Measurements from ENCODE around the gene PLA2G12B.
"Not testable (repeated sequence)": the region's sequence is repeated elsewhere in the genome, so short reads cannot be mapped to it uniquely, and the experiment has no call there.

The PLA2G12B gene

GRCh38 chr10:72932259-72933015, 22.2 kb downstream of the PLA2G12B start:
- DNase-seq: no peak

GRCh38 chr10:72930276-72930675, 24.3 kb downstream of the PLA2G12B start:
- no peak for DNase-seq

- DNase-seq: no peak
These were observed 25.8 kb downstream of the PLA2G12B start for GRCh38 chr10:72928798-72929197.

- DNase-seq: no peak
These were observed 27.1 kb downstream of the PLA2G12B start for GRCh38 chr10:72927485-72927884.

- DNase-seq: no peak
These were observed 28.6 kb downstream of the PLA2G12B start for GRCh38 chr10:72925951-72926465.

- no peak for DNase-seq
These were observed 30.3 kb downstream of the PLA2G12B start for GRCh38 chr10:72924351-72924750.

- not testable (repeated sequence) for DNase-seq
These were observed 33.4 kb downstream of the PLA2G12B start for GRCh38 chr10:72921147-72921683.

GRCh38 chr10:72918352-72918751, 36.3 kb downstream of the PLA2G12B start:
- DNase-seq: no peak

GRCh38 chr10:72917803-72918332, 36.7 kb downstream of the PLA2G12B start:
- DNase-seq: not testable (repeated sequence)

GRCh38 chr10:72917201-72917600, 37.4 kb downstream of the PLA2G12B start:
- not testable (repeated sequence) for DNase-seq

- no peak for DNase-seq
These were observed 41.3 kb downstream of the PLA2G12B start for GRCh38 chr10:72913287-72913686.

GRCh38 chr10:72912736-72913135, 41.9 kb downstream of the PLA2G12B start:
- no peak for DNase-seq

GRCh38 chr10:72911758-72912157, 42.8 kb downstream of the PLA2G12B start:
- no peak for DNase-seq

- DNase-seq: no peak
These were observed 43.9 kb downstream of the PLA2G12B start for GRCh38 chr10:72910705-72911104.

GRCh38 chr10:72906446-72906845, 48.2 kb downstream of the PLA2G12B start:
- DNase-seq: no peak

- no peak for DNase-seq
These were observed 49.8 kb downstream of the PLA2G12B start for GRCh38 chr10:72904806-72905205.

GRCh38 chr10:72903941-72904446, 50.6 kb downstream of the PLA2G12B start:
- DNase-seq: not testable (repeated sequence)

- DNase-seq: no peak
These were observed 55.1 kb downstream of the PLA2G12B start for GRCh38 chr10:72899545-72899944.

- no peak for DNase-seq
These were observed 56.0 kb downstream of the PLA2G12B start for GRCh38 chr10:72898616-72899015.

- no peak for DNase-seq
These were observed 59.3 kb downstream of the PLA2G12B start for GRCh38 chr10:72895236-72895850.

GRCh38 chr10:72893136-72893798, 61.3 kb downstream of the PLA2G12B start, which contains the start of gene OIT3:
Gene OIT3, plus strand, starts transcription at chr10:72893739. Its CDS starts 60 bp downstream, at chr10:72893799.
- DNase-seq: no peak

- DNase-seq: no peak
These were observed 64.5 kb downstream of the PLA2G12B start for GRCh38 chr10:72890086-72890485.

- DNase-seq: no peak
These were observed 65.2 kb downstream of the PLA2G12B start for GRCh38 chr10:72889391-72889831.

Measured in T-helper 1 cell (primary cell).